HG03175 (cell line): ENCODE data around the gene MAP3K10.
A peak's percentile ranks its signal among the peaks of the same experiment; 100 is the strongest.
"Not testable (repeated sequence)": the region's sequence is repeated elsewhere in the genome, so short reads cannot be mapped to it uniquely, and the experiment has no call there.

Experiments
- ATAC-seq: cut with Tn5 transposase; IDR thresholded peaks from one replicate; pipeline ENCODE4 v1.9.1; 2021; ENCODE audit warnings: mild to moderate bottlenecking, moderate library complexity; ENCODE audit not compliant: unreplicated experiment

The MAP3K10 gene

GRCh38 chr19:40190891-40191835 lies at the start of gene MAP3K10:
MAP3K10 (plus strand) TSS chr19:40191426; CDS start chr19:40192032, 606 bp downstream.
- peak; percentile 76 for ATAC-seq

- no peak for ATAC-seq
Measured at GRCh38 chr19:40141551-40141950, 49.7 kb upstream of the MAP3K10 start.

- peak; percentile 66 for ATAC-seq
Measured at GRCh38 chr19:40143612-40144011, 47.6 kb upstream of the MAP3K10 start.

- ATAC-seq, result no peak
Measured at GRCh38 chr19:40144151-40144550, 47.1 kb upstream of the MAP3K10 start.

GRCh38 chr19:40144947-40145748 lies 46.1 kb upstream of the MAP3K10 start:
- ATAC-seq, result no peak

GRCh38 chr19:40145749-40146029 lies 45.5 kb upstream of the MAP3K10 start:
- not testable (repeated sequence) for ATAC-seq

- ATAC-seq, result no peak
Measured at GRCh38 chr19:40147338-40147692, 43.9 kb upstream of the MAP3K10 start.

GRCh38 chr19:40147693-40148347 lies 43.4 kb upstream of the MAP3K10 start:
- no peak for ATAC-seq

- no peak for ATAC-seq
Measured at GRCh38 chr19:40149501-40149900, 41.7 kb upstream of the MAP3K10 start.

- no peak for ATAC-seq
Measured at GRCh38 chr19:40150170-40150569, 41.1 kb upstream of the MAP3K10 start.

GRCh38 chr19:40154121-40154680 lies 37.0 kb upstream of the MAP3K10 start:
- ATAC-seq, result no peak

GRCh38 chr19:40155749-40156265 lies 35.4 kb upstream of the MAP3K10 start:
- no peak for ATAC-seq

GRCh38 chr19:40157059-40157458 lies 34.2 kb upstream of the MAP3K10 start:
- no peak for ATAC-seq

GRCh38 chr19:40159744-40160143 lies 31.5 kb upstream of the MAP3K10 start:
- no peak for ATAC-seq

- no peak for ATAC-seq
Measured at GRCh38 chr19:40162104-40162503, 29.1 kb upstream of the MAP3K10 start.

GRCh38 chr19:40163541-40164129 lies 27.6 kb upstream of the MAP3K10 start:
- no peak for ATAC-seq

GRCh38 chr19:40165362-40165937 lies 25.8 kb upstream of the MAP3K10 start:
- ATAC-seq, result no peak

GRCh38 chr19:40169482-40170302 lies 21.5 kb upstream of the MAP3K10 start:
- ATAC-seq, result not testable (repeated sequence)

GRCh38 chr19:40170303-40170989 lies 20.8 kb upstream of the MAP3K10 start:
- ATAC-seq, result not testable (repeated sequence)
